Ammon's horn (tissue), 1 donor: Measurements from ENCODE around the gene MROH7.
"Not testable (repeated sequence)": the region's sequence is repeated elsewhere in the genome, so short reads cannot be mapped to it uniquely, and the experiment has no call there.

Source experiments
- DNase-seq: peaks from one replicate; pipeline ENCODE4 v3.0.0-alpha.2; 2016; ENCODE audit warnings: low spot score

MROH7 gene

GRCh38 chr1:54610048-54610447 is 31.5 kb upstream of the MROH7 start:
- DNase-seq = no peak

DNA sequence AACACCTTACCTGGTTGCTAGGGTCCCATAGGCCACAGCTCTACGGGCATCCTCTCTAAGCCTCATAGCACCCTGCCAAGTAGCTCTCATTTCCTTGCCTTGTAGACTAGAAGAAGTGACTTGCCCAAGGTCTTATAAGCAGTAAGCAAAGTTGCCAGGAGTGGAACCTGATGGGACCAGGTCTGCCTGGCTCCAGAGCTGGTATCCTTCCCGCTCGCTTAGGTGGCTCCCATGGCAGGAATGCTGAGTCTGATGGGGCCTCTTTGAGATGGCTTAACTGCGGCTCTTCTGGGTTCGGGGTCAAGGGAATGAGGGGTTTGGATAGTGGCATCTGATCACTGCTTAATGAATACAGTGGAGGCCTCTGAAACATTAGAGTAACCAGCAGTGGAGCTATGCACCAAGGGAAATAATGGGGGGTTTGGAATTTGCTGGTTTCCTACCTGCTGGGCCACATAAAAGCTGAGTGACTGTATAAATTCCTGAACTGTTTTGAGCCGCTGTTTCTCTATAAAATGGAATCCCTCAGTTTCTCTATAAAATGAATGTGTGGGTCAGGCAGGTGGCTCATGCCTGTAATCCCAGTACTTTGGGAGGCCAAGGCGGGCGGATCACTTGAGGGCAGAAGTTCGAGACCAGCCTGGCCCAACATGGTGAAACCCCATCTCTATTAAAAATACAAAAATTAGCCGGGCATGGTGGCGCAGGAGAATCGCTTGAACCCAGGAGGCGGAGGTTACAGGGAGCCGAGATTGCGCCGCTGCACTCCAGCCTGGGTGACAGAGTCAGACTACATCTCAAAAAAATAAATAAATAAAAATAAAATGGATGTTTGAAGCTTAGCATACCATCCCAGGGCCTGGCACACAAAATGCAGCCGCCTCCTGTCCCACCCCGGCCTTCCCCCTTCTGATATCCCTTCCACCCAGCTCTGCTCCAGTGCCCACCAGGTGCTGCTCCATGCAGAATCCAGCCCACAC is 30.7 kb upstream of the MROH7 start:
- DNase-seq = no peak

DNA sequence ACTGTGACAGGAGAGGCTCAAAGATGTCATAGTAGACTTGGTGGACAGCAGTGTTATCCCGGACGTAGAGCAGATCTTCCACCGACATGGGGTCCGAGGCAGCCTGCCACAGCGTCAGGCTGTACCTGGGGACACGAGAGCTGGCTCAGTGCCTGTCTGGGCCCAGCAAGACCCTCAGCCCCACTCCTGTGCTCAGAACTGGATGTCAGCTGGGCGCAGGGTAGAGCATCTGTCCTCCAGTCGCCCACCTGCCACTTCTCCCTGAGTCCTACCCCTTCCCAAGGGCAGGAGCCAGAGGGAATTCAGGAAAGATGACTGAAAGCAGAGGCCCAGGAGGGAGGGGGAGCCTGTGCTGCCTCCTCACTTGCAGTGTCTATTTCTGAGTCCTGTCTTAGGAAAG is 30.0 kb upstream of the MROH7 start:
- DNase-seq = no peak

DNA sequence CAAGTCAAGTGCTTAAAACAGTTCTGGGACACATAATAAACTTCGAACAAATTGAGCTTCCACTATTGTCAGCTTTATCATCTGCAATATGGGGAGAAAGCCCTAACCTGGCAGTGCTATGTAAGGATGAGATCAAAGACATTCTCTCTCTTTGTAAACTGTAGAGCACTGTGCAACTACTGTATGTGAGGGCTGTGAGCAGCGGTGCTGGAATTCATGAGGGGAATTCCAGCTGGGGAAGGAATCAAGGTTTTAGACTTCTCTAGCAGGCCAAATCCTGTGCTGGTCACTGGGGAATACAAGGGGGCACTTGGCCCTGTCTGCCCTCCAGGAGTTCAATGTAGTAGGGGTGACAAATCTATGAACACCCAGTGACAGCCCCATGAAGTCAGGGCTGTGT is 27.6 kb upstream of the MROH7 start:
- no peak for DNase-seq

DNA sequence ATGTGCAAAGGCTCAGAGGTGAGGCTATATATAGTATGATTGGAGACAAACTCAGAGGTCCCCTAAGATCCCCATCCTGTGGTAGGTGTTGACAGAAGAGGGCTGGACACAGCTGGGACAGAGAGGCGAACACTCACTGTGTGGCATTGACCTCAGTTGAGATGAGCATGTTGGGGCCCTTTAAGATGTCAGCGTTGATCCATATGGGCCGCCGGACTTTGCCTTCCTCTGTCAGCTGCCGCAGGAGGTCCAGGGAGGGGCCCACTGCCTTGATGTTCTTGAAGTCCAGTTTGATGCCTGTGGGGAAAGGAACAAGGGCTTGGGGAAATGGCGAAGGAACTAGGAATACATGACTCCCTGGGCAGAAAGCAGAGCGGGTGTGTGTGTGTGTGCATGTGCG is 27.0 kb upstream of the MROH7 start:
- no peak for DNase-seq

DNA sequence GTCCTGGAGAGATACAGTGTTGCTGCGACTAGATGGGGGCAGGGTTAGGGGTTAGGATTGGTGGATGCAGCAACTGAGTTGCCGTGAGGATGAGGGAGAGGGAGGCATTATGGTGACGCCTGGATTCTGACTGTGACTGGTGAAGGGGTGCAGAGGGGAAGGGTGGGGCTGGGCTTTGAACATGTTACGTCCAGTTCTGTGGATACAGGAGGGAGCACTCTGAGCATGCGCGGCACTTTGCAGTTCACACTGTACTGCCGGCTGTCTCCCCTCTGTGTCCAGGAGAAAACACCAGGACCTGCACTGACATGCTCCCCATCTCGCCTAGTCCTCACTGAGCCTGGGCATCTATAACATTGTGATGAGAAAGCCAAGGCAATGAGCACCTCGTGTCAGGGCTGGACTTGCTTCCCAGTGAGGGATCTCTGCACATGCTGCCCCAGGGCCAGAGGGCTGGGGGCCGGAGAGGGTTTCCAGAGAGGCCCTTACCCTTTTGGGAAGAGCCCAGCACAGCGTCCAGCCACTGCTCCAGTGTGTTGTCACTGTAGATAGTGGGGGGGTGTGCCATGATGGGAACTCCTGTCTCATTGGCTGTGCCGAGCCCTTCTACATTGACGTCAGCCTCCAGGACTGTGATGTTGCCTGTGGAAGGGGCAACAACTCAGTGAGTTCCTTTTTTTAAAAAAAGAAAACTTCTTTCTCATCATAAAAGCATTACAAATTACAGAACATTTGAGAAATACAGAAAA is 25.9 kb upstream of the MROH7 start:
- DNase-seq = no peak

- DNase-seq = no peak
These were observed 21.8 kb upstream of the MROH7 start for GRCh38 chr1:54619749-54620148.

DNA sequence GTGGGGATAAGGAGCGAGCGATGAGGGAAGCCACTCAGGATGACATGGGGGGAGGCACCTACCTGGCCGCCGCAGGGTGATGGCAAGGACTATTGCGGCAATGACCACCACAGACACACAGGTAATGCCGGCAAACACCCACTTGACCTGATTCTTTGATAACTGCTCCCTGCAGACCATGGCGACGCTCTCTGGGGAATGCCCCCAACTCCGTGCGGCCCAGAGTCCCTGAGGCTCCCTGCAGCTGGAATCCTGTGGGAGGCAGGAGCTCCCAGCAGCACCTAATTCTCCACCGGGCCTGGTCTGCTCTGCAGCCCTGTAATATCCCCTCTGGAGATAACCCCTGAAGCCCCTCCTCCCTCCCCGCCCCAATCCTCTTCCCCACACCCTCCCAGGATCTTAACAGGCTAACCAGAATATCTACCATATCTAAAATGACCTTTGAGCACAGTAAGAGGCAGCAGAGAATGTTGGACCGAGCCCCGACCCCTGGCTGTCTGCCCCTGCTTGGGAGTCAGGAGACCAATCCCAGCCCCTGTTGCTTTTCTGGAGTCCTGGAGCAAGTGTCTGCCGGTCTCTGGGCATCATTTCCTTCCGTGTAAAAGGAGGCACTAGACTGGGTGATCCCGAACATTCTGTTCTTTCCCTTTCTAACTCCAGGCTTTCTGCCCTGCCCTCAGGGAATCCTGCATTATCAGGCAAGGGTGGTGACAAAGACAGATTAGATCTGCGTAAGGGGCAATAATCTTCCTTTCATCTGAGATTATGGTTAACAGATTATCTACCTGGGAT is 18.2 kb upstream of the MROH7 start, which contains the start of gene FAM151A:
Gene FAM151A, minus strand, starts transcription at position 310 of the 792 bp plus-strand sequence. Its CDS starts 130 bp downstream, at position 180.
- no peak for DNase-seq

DNA sequence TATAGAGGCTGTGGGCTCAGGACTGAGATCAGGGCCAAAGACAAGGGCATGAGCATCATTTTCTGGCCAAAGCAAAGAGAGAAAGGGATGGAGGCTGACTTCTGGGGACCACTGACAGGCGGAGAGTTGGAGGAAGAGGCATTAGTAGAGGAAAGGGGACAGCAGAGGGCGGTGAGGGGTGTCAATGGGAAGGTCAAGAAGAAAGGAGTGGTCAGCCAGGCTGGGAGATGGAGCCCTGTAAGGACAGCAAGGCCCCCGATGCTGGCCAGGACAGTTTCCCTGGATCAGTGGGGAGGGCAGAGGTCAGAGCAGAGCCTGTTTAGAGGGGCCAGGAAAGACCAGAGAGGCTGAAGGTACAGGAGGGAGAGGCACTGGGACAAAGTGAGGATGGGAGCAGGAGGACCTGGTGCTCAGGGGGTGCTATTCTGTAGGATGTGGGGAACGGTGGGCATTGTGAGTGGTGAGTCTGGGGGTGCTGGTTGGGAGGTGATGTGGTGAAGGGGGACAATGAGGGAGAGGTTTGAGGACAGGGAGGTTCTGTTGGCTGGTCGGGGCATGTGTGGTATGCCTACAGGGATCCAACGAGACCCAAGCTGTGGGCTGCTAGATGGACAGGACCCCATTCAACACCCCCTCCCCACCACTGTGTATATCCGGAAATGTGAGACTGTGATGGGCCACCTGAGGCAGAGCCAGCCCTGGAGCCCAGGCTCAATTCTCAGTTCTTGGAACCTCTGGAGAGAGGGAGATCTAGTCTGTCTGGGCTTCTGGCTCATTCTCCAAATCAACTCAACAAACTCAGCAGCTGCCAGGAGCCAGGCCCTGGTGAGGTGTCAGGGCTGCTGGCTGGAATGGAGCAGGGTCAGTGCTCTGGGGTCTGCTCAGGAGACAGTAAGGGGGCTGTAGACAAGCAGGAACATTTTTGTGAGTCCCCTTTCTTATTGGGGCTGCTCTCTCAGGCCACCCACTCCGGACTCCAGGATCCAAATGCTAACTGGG is 16.8 kb upstream of the MROH7 start:
- DNase-seq = no peak

GRCh38 chr1:54627196-54627595 is 14.4 kb upstream of the MROH7 start:
- DNase-seq = no peak

DNA sequence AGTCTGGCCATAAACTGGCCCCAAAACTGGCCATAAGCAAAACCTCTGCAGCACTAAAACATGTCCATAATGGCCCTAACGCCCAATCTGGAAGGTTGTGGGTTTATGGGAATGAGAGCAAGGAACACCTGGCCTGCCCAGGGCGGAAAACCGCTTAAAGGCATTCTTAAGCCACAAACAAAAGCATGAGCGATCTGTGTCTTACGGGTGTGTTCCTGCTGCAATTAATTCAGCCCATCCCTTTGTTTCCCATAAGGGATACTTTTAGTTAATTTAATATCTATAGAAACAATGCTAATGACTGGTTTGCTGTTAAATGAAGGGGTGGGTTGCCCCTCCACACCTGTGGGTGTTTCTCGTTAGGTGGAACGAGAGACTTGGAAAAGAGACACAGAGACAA is 5.8 kb upstream of the MROH7 start:
- not testable (repeated sequence) for DNase-seq

DNA sequence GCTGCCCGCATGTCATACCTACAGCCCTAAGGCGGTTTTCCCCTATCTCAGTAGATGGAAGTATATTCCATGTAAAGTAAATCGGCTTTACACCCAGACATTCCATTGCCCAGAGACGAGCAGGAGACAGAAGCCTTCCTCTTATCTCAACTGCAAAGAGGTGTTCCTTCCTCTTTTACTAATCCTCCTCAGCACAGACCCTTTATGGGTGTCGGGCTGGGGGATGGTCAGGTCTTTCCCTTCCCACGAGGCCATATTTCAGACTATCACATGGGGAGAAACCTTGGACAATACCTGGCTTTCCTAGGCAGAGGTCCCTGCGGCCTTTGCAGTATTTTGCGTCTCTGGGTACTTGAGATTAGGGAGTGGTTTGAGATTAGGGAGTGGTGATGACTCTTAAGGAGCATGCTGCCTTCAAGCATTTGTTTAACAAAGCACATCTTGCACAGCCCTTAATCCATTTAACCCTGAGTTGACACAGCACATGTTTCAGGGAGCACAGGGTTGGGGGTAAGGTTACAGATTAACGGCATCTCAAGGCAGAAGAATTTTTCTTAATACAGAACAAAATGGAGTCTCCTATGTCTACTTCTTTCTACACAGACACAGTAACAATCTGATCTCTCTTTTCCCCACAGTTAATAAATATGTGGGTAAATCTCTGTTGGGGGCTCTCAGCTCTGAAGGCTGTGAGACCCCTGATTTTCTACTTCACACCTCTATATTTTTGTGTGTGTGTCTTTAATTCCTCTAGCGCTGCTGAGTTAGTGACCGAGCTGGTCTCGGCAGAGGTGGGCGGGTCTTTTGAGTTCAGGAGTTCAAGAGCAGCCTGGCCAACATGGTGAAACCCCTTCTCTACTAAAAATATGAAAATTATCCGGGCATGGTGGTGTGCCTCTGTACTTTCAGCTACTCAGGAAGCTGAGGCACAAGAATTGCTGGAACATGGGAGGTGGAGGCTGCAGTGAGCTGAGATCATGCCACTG is 4.8 kb upstream of the MROH7 start:
- not testable (repeated sequence) for DNase-seq

DNA sequence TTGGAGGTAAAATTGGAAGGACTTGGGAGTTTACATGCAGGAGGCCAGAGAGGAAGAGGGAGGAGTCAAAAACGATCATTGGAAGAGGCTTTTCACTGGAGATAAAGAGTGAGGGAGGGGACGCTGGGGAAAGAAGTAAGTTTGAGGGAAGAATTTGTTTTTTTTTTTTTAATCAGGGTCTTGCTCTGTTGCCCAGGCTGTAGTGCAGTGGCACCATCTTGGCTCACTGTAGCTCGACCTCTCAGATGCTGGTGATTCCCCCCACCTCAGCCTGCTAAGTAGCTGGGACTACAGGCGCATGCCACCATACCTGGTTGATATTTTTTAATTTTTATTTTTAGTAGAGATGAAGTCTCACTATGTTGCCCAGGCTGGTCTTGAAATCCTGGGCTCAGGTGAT is 1.2 kb upstream of the MROH7 start:
- no peak for DNase-seq

DNA sequence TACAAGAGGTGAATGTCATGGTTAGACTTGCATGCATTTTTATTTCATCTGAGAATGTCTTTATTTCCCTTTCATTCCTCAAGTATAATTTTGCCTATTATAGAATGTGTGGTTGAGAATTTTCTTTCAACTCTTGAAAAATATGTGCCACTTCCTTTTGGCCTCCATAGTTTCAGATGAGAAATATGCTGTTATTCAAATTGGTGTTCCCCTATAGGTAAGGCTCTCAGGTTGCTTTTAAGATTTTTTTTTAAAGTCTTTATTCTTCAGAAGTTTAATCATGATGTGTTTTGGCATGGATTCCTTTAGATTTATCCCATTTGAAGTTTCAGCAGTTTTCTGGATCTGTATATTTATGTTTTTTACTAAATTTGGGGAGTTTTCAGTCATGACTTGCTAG is 2.1 kb downstream of the MROH7 start:
- DNase-seq = no peak

GRCh38 chr1:54645806-54646676 is 4.5 kb downstream of the MROH7 start:
- DNase-seq = no peak

DNA sequence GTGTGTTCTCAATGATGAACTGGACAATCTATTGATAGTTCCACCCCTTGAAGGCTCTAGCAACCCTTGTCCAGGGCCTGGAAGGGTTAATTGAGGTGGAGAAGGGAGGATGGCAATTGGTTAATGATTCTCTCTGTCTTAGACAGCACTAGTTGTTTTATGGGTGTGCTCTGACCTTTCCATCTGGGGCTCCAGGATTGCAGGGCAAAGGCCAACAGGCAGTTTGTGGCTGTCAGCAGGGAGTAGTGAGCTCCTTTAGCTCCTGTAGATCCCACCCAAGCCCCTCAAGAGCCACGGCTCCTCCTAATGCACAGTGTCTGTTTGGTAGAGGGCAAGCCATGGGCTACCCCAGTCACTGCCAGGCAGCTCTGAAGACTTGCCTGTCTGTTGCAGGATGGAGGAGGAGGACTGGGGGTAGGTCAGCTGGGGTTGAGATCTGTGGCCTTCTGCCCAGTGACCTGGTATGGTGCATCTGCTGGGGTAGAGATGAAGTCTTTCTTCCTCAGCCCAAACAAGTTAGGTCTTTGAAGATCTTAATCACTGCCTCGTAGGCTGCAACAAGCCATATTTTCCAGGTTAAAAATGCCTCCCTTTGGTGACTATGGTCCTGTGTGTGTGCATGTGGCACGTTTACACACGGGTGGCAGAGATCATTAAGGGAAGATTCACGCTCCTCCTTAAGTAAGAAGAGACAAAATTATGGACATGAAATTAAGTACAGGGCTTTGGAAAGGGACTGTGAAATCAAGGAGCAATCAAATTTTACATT is 7.7 kb downstream of the MROH7 start:
- DNase-seq = no peak

- DNase-seq = no peak
These were observed 8.3 kb downstream of the MROH7 start for GRCh38 chr1:54649921-54650320.

DNA sequence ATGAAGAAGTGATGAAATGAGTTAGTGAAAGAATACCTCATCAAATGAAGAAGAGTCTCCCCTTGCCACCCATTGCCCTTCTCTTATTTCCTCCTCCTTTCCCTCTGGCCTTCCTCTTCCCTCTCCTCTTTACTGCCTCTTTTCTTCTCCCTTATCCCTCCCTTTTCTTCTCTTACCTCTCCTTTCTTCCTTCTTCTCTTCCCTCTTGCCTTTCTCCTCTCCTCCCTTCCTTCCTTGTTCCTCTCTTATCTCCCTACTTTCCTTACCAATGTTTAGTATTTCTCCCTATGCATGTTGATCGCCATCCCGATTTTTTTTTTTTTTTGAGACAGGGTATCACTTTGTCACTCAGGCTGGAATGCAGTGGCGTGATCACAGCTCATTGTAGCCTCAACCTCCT is 8.8 kb downstream of the MROH7 start:
- no peak for DNase-seq
